Melanocyte of skin (primary cell): ENCODE measurements around the gene IFRD1. TPM values are rescaled to one million over a fixed set of nuclear protein-coding genes. Genes with fewer than 3 reads are reported as not detected.

Experiments used
- small RNA-seq, 2 donors: library from RNA; depleted of rRNA; stranded (forward); fragments of <200 nt; gene quantifications; one replicate each; pipeline ENCODE3, GENCODE V24; 2012
- total RNA-seq, 2 donors: library from RNA; depleted of rRNA; stranded (reverse); fragments of >200 nt; gene quantifications; 2 replicates each; pipeline ENCODE4 v1.2.3, GENCODE V29; 2012

IFRD1 gene
- total RNA-seq = 10 to 100 TPM; 21.7 to 24.3 TPM

GRCh38 chr7:112449902-112450806 is at the start of gene IFRD1:
Gene IFRD1 (plus strand): TSS chr7:112450460. CDS start chr7:112450689, 229 bp downstream.

Small RNA genes lying within 50 kb of the gene (small RNA-seq; reads per million reads assigned to genes)
- gene AC079741.1 = 0 reads per million in 2 donors

Other genes starting within 250 kb of the IFRD1 start
- 10 to 100 TPM in 1 of 2 donors, 1 to 10 TPM in 1; 8.3 to 13.1 TPM for gene DOCK4, start 244.1 kb upstream of the IFRD1 start, total RNA-seq
- gene ZNF277, start 243.8 kb upstream of the IFRD1 start, total RNA-seq = 10 to 100 TPM; 21.3 to 24.0 TPM
- under 1 TPM; 0.33 to 0.34 TPM for gene LSMEM1, start 30.5 kb downstream of the IFRD1 start, total RNA-seq